ENCODE measurements around the gene DDX3X.

DNA sequence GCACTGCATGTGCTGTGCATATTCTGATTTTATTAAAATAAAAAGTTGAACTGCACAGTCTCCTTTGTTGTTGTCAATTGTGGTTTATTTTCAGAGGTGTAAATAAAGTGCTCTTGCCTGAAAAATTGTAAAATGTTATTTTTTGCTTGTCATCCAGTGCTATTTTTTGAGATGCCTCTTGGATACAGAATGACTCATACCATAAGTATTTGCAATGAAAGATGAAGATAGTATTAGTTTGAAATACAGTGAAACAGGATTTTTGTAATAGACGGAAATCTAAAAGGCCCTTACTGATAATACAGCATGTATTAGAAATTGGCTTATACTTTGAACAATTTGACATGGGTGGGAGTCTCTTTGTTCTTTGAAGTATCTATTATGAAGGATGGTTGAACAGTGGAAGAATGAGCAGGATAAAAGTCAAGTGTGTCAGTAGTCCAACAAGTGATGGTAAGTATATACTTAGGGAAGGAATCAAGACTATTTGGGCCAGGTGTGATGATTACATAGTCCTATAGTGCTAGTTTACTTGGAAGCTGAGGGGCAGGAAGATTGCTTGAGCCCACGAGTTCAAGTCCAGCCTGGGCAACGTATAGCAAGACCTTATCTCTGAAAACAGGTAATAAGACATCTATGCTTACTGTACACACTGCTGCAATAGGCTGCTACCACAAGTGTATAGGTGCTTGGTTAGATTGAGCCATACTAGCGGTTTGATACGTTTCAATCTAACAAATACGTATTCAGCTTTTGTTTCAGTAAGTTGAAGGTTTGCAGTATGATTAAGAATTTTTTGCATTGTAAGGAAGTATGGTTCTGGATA is 16.4 kb downstream of the DDX3X start:
- TF ChIP-seq POLR2A (IDR thresholded peaks at IDR 0.05) (no peak), CTCF (IDR thresholded peaks at IDR 0.05) (no peak)

Measured in testis (tissue), 2 donors.